Measurements from ENCODE around the gene OR8D1. TPM values are rescaled to one million over a fixed set of nuclear protein-coding genes. Genes with fewer than 3 reads are reported as not detected.

Gene OR8D1
- not detected in 2 replicates for total RNA-seq (2014; rRNA removed; shearing (Covaris generic); ENCODE audit: low replicate concordance)

DNA sequence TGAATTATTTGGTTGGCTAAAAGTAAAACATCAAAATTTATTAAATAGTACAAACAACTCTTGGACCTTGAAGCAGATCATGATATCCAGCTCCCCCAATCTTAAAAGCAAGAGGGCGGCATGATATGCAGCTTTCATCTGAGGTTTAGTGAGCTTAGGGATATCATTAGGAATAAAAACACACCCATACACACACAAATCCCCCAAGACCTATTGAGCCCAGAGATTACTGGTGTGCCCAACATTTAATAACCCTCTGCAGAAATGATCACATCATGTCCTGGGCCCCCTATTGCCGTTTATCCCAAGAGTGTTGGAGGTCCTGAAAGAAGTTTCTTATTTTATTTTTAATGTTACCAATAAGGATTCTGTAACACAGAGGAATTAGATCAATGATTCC lies at the start of gene OR8D1:
TSS of gene OR8D1 (minus strand) at position 101 of the 400 bp plus-strand sequence. CDS start 3,183 bp downstream, outside the sequence.
- no peak for DNase-seq (ENCODE audit: low read depth)
- in situ Hi-C loops (cut with HindIII; ENCODE audit: low pct_unique_long_range_greater_than_20kb, low sequenced_read_pairs): no loop called here

DNA sequence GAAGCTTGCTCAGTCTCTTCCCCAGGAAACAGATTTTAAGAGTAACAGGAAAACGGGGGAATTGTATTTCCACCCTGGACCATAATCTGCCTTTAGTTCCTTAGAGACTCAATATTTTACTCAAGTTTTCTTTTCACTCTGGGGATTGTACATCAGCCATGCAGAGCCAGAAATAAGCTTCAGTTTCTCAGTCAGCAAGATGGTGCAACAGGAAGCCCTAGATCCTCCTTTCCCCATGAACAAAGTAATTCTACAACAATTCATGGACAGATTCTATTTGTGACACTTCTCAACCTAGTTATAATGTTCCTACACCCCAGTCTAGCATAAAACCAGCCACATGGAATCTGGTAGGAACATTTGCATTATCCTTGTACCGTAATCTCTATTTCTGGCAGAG lies 45.8 kb upstream of the OR8D1 start:
- DNase-seq (ENCODE audit: low read depth): no peak
- in situ Hi-C loops (cut with HindIII; ENCODE audit: low pct_unique_long_range_greater_than_20kb, low sequenced_read_pairs): no loop called here

DNA sequence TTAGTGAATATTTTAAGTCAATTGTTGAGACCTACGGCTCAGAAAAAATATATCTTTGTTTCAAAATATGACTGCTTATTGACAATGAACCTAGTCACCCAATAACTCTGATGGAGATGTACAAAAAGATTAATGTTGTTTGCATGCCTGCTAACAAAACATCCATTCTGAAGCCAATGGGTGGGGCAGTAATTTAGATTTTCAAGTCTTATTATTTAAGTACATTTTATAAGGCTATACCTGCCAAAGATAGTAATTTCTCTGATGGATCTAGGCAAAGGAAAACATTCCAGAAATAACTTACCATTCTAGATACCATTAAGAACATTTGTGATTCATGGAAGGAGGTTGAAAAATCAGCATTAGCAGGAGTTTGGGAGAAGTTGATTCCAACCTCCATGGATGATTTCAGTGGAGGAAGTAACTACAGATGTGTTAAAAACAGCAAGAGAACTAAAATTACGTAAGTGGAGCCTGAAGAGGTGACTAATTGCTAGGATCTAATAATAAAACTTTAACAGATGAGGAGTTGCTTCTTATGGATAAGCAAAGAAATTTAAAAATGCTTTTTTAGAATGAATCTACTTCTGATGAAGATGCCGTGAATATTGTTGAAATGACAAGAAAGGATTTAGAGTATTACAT lies 32.7 kb upstream of the OR8D1 start:
- no peak for DNase-seq (ENCODE audit: low read depth)
- in situ Hi-C loops (cut with HindIII; ENCODE audit: low pct_unique_long_range_greater_than_20kb, low sequenced_read_pairs): no loop called here

DNA sequence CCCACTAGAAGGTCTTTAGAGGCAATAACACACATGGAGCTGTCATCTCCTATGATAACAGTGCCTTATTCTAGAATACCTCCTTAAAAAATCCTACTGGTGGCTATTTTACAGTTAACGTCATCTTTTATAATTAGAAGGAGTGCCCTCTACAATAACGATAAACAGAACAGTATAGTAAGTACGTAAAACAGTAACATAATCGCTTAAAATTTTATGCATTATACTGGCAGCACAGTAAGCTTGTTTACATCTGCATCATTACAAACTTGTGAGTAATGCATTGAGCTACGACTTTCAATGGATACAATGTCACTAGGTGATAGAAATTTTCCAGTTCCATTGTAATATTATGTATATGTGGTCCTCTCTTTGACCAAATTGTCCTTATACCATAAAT lies 30.6 kb upstream of the OR8D1 start:
- in situ Hi-C loops (cut with HindIII; ENCODE audit: low pct_unique_long_range_greater_than_20kb, low sequenced_read_pairs): no loop called here

DNA sequence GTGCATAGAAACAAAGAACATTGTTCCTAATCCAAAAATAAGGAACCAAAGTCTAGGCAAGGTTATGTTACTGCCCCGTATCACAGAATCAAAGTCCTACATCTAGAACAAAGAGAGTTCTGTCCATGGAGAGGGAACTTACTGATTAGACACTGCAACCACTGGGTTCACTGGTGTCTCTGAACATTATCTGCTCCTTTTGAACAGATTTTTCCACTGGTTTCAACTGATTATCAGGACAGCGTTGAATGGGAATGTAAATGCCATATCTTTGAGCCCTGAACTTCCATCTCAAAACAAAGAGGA lies 26.3 kb upstream of the OR8D1 start:
- in situ Hi-C loops (cut with HindIII; ENCODE audit: low pct_unique_long_range_greater_than_20kb, low sequenced_read_pairs): no loop called here
- DNase-seq (ENCODE audit: low read depth): no peak

More for the DNA sequence above, 30.6 kb upstream of the OR8D1 start:
- no peak for DNase-seq (ENCODE audit: low read depth)

DNA sequence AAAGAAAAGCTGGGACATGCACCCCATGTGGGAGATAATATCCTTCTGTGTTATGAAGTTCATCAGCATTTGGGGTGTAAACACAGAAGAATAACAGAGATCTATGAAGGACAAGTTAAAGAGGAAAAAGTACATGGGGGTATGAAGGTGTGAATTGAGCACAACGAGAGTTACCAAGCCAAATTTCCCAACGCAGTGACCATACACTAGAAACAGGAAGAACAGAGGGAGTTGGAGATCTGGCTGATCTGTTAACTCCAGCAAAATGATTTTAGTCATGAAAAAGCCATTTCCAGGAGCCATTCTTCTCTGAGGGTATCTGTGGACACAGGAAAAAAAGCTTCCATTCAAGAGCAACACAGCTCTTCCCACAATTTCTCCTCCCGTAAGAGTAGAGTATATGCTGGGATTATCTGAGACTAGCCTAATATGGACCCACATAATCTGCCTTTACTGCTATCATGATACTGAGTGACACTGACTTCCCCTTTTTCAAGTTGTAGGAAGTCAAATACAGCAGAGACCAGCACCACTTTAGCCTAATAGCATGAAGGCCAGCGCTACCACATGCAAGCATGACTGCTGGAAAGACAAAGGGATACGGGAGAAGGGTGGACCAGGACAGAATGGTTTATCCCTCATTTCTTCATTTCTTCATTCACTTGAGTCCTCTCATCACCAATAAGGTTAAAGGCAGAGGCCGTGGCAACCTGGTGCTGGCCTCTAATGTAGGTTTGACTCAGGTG lies 25.8 kb upstream of the OR8D1 start:
- no peak for DNase-seq (ENCODE audit: low read depth)
- in situ Hi-C loops (cut with HindIII; ENCODE audit: low pct_unique_long_range_greater_than_20kb, low sequenced_read_pairs): no loop called here

DNA sequence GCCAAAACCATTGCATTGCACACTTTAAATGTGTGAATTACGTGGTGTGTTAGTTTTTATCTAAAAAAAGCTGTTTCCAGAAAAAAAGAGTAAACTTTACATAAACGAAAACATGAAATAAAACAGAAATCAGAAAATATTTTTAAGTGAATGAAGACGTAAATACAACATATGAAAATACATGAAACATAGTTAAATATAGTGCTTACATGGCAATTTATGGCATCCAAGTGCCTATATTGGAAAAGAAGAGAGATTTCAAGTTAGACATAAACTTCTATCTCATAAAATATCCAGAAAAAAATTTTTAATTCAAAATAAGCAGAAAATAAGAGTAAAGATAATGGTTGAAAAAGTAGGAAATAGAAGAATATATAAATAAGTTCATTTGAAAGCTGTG lies 18.1 kb upstream of the OR8D1 start:
- in situ Hi-C loops (cut with HindIII; ENCODE audit: low pct_unique_long_range_greater_than_20kb, low sequenced_read_pairs): no loop called here
- no peak for DNase-seq (ENCODE audit: low read depth)

DNA sequence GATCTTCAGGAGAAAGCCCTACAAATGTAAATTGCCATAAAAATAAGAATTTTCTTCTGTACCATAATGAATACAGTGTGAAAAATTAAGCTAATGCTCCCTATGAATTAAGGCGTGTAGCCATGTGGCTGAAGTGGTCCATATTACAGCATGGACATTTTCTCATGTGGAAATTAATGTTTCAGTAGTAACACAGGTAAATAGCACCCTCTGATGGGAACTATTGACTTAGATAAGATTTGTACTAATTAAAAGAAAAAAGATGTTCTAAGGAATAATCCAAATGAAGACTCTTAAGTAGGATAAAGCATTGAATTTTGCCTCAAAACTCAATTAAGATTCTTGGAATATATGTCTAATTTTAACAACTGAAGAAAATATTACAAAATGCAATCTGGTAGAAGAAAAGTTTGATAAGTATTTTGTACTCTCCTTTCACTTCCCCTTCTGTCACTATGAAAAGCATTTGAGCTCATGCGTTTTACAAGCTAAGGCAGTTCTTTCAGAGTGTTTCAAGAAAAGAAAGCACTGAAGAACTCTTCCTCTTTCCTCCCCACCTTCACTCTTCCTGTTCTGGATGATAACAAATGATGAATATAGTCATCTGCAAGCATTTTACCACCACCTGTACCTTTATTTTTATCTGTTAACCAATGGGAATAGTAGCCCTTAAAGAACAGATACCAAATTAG lies 16.2 kb upstream of the OR8D1 start:
- DNase-seq (ENCODE audit: low read depth): no peak
- in situ Hi-C loops (cut with HindIII; ENCODE audit: low pct_unique_long_range_greater_than_20kb, low sequenced_read_pairs): no loop called here

DNA sequence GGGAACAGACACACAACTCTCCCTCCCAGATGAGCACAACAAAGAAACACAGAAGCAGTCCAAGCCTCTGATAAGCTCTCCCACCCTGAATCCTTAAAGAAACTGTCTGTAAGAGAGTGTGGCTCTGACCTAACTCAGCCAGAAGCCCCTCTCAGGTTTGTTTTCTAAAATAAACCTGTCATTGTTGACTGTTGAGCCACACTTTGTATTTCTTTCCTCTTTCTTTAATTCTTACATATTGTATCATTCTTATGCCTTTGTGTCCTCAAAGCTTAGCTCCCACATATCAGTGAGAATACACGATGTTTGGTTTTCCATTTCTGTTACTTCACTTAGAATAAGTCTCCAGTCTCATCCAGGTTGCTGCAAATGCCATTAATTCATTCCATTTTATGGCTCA lies 14.0 kb upstream of the OR8D1 start:
- in situ Hi-C loops (cut with HindIII; ENCODE audit: low pct_unique_long_range_greater_than_20kb, low sequenced_read_pairs): no loop called here
- no peak for DNase-seq (ENCODE audit: low read depth)

DNA sequence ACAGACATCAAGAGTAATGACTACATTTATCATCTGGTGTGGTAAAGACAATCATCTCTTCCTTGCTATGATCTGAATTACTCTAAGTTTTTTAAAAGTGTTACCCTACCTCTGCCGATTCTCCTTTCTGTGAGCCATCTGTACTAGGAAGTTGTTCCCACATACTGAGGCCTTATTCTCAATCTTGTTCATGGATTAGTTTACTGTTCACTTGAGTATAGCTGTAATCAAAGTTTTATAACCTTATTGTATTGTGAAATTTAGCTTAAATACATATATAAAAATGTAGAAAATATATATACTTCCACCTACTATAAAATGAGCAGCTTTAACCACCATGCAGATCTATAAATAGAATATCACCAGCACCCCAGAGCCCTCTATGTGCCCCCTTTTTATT lies 8.6 kb upstream of the OR8D1 start:
- no peak for DNase-seq (ENCODE audit: low read depth)
- in situ Hi-C loops (cut with HindIII; ENCODE audit: low pct_unique_long_range_greater_than_20kb, low sequenced_read_pairs): no loop called here

DNA sequence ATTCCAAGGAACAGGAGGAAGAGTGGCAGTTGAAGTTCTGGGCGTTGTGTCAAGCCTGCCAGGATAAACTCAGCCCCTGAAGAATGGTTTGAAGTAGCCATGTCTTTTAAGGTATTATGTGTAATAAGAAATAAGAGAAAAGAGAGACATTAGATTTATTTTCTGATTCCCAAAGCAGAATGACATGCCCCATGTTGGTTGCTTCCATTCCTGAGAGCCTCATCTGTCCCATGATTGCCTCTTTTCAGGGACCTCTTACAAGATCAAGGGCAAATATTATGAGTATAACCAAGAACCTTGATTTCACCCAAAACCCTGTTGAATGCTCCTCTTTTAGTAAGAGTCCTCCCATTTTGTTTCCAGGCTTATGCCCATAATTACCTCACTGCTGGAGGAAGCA lies 6.3 kb upstream of the OR8D1 start, which contains the start of gene OR8D2:
TSS of gene OR8D2 (minus strand) at position 101 of the 400 bp plus-strand sequence. CDS start at position 101, 0 bp downstream.
- in situ Hi-C loops (cut with HindIII; ENCODE audit: low pct_unique_long_range_greater_than_20kb, low sequenced_read_pairs): no loop called here
- DNase-seq (ENCODE audit: low read depth): no peak

DNA sequence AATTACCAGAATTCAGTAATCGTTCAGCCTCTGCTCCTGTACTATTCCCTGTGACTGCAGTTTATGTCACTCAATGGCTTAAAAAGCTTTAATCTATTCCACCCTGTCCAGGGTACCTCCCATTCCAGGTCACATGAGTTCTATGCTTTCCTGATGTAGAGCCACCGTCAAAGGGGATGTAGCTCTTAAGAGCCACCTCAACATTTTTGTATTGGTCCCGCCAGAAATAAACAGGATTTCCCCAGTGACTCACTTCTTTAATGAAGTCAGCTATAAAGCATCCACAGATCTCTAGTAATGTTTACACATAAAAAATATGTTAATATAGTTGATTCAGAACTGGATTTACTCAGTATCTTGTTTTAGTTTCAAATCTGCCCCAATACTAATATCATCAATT lies 1.3 kb upstream of the OR8D1 start:
- no peak for DNase-seq (ENCODE audit: low read depth)
- in situ Hi-C loops (cut with HindIII; ENCODE audit: low pct_unique_long_range_greater_than_20kb, low sequenced_read_pairs): no loop called here

DNA sequence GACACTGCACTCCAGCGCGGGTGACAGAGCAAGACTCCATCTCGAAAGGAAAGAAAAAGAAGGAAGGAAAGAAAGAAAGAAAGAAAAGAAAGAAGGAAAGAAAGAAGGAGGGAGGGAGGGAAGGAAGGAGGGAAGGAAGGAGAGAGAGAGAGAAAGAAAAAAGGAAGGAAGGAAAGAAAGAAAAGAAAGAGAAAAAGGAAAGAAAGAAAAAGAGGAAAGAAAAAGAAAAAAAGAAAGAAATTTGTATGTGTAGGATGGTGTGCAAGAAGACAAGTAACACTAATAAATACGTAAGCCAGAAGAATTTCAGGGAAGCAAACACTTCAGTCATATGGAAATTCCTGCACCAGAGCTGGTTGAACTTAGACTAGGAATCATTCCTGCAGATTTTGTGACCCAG lies 618 bp downstream of the OR8D1 start:
- no peak for DNase-seq (ENCODE audit: low read depth)
- in situ Hi-C loops (cut with HindIII; ENCODE audit: low pct_unique_long_range_greater_than_20kb, low sequenced_read_pairs): no loop called here

DNA sequence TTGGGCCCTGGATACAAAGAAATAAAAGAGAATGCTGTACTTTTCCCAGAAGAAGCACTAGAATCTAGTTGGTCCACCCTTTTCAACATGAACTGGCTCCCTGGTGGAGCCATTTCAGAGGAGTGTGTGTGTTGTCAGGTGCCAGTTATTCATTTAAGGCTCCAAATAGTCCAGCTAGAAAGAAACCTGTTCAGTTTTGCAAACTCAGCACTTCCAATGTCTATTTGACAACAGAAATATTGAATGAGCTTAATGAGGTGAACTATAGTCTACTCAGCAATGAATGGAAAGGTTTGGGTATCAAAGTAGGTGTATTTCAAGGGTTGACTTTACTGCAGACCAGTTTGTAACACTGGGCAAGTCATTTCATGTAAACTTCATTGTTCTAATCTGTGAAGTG lies 2.1 kb downstream of the OR8D1 start:
- DNase-seq (ENCODE audit: low read depth): no peak
- in situ Hi-C loops (cut with HindIII; ENCODE audit: low pct_unique_long_range_greater_than_20kb, low sequenced_read_pairs): no loop called here

DNA sequence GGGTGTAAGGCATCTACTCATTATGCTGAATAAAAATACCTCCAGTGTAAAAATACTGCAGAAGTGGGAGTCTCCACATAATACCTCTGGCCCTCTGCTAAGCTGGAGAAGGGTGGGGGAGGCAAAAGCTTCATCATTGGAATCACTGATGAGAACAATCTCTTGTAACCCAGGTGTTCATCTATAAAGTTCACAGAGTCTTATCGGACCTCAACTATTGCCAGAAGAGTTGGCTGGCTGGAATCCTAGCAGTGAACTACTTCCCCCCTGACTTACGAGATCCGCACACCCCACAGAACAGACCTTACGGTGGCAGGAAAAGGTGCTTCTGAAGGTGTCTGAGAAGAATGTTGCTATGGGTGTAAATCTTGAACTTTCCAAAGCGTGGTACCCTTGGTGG lies 2.5 kb downstream of the OR8D1 start:
- no peak for DNase-seq (ENCODE audit: low read depth)

DNA sequence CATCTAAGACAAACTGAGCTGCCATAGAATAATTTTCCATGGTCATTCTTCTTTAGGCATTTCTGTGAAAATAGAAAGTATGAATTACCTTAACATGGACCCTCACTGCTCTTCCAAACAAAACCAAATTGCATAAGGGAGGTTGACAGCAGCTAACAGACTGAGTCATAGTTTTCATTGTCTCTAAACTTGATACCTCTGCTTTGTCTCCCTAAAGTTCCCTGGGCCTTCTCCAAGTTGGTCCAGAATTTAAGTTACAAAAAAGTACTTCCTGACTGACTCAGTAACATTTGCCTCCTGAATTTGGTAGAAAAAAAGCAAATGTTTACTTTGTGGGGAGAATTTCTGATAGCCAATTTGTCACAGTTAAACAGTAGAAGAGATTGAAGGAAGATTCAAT lies 3.0 kb downstream of the OR8D1 start:
- in situ Hi-C loops (cut with HindIII; ENCODE audit: low pct_unique_long_range_greater_than_20kb, low sequenced_read_pairs): no loop called here
- no peak for DNase-seq (ENCODE audit: low read depth)

More for the DNA sequence above, 2.5 kb downstream of the OR8D1 start:
- in situ Hi-C loops (cut with HindIII; ENCODE audit: low pct_unique_long_range_greater_than_20kb, low sequenced_read_pairs): no loop called here

DNA sequence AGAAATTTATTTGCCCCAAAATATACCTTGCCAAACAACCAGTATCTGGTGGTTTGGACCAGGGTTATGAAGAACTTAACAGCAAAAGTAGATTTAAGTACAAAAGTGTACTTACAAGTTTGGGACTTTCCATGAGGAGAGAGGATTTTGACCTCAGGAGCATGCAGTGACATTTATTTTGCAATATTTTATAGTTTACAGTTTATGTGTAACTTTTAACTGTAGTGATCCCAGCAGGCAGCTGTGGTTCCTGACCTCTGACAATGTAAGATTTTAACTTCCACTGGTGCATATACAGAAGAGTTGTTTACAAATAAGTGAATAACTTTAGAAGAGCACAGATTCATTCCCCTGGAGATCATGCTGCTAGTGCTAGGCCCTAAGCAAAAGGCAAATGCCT lies 6.7 kb downstream of the OR8D1 start:
- no peak for DNase-seq (ENCODE audit: low read depth)
- in situ Hi-C loops (cut with HindIII; ENCODE audit: low pct_unique_long_range_greater_than_20kb, low sequenced_read_pairs): no loop called here

DNA sequence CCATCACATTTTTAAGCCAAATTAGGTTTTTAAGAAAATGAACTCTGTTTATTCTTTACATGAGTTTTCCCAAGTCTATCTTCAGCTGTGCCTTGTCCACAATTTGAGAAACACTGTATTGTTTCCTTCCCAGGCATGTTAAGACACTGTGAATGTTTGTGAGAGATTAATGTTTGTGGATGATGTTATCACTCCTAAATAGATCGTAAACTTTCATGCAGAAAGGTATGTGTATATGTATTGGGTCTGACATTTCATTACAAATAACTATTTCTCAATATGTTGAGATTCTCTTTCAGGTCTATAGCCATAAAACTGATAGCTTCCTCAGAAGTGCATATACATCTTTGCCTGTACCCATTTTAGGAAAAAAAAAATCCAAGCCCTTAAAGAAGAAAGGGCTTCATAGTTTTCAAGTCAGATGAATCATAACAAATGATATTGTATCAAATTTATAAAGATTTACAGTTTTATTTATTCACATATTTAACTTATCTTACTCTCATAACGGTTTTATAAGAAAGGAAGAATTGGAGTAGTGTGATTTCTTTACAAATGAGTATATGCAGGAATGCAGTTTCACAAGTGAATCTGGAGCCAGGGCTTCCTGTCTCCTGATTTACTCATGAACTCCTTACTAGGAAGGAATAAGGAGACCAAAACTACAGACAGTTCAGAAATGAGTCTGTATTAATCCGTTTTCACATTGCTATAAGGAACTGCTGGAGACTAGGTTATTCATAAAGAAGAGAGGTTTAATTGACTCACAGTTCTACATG lies 11.2 kb downstream of the OR8D1 start:
- no peak for DNase-seq (ENCODE audit: low read depth)
- in situ Hi-C loops (cut with HindIII; ENCODE audit: low pct_unique_long_range_greater_than_20kb, low sequenced_read_pairs): no loop called here

DNA sequence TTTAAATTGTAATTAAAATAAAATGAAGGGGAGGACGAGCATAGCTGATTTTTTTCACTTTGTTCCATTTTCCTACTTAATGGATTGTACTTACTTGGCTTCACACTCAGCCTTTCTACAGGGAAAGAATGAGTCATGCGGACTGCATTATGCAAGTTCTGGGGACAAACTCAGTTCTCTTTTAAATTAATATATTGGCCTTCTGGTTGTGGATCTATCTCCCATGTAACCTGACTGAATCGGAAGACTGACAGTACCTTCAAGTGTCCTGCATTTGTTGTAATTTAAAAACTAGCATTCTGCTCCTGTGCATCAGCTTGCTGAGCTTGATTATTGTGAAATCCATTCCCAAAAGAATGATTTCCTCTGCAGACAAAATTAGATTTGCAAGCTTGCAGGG lies 12.2 kb downstream of the OR8D1 start:
- DNase-seq (ENCODE audit: low read depth): no peak
- in situ Hi-C loops (cut with HindIII; ENCODE audit: low pct_unique_long_range_greater_than_20kb, low sequenced_read_pairs): no loop called here
